Endodermal cell (in vitro differentiated cells): ENCODE data around the gene SUPV3L1. TPM values are rescaled to one million over a fixed set of nuclear protein-coding genes. Genes with fewer than 3 reads are reported as not detected.
A peak's percentile ranks its signal among the peaks of the same experiment; 100 is the strongest.

ENCODE experiments used
- DNase-seq: peaks from one replicate; pipeline ENCODE4 v3.0.0-alpha.2; 2017
- H3K27ac ChIP-seq: 2 replicates; pipeline ENCODE4 v1.5.1; 2013; ENCODE audit warnings: mild to moderate bottlenecking, low read depth, low read length, moderate library complexity
- H3K27me3 ChIP-seq: 2 replicates; pipeline ENCODE4 v1.6.1; 2013; ENCODE audit warnings: mild to moderate bottlenecking, low read length, moderate library complexity; ENCODE audit not compliant: insufficient read depth, control insufficient read depth, poor library complexity, severe bottlenecking
- H3K36me3 ChIP-seq: 2 replicates; pipeline ENCODE4 v1.7.0; 2013; ENCODE audit warnings: mild to moderate bottlenecking, low read length, moderate library complexity; ENCODE audit not compliant: control insufficient read depth, insufficient read depth
- H3K4me1 ChIP-seq: one replicate; pipeline ENCODE4 v1.7.0; 2013; ENCODE audit warnings: low read length; ENCODE audit not compliant: control insufficient read depth, insufficient read depth
- H3K4me3 ChIP-seq: 2 replicates; pipeline ENCODE4 v1.5.1; 2013; ENCODE audit warnings: mild to moderate bottlenecking, low read length, moderate library complexity
- H3K9ac ChIP-seq: 2 replicates; pipeline ENCODE4 v1.6.1; 2013; ENCODE audit warnings: mild to moderate bottlenecking, low read length, moderate library complexity; ENCODE audit not compliant: poor library complexity, severe bottlenecking; ENCODE audit errors: extremely low read depth
- H3K9me3 ChIP-seq: 2 replicates; pipeline ENCODE4 v1.6.1; 2013; ENCODE audit warnings: mild to moderate bottlenecking, low read length, moderate library complexity; ENCODE audit not compliant: control insufficient read depth
- H3K27ac Mint-ChIP-seq: 2 replicates; pipeline ENCODE4 v1.8.0; 2020; ENCODE audit warnings: mixed read lengths
- H3K27me3 Mint-ChIP-seq: 2 replicates; pipeline ENCODE4 v1.8.0; 2021; ENCODE audit warnings: mild to moderate bottlenecking, mixed read lengths; ENCODE audit not compliant: insufficient read depth
- H3K36me3 Mint-ChIP-seq: 2 replicates; pipeline ENCODE4 v1.8.0; 2020; ENCODE audit warnings: low read depth, mixed read lengths
- H3K4me1 Mint-ChIP-seq: 2 replicates; pipeline ENCODE4 v1.8.0; 2020; ENCODE audit warnings: mixed read lengths
- H3K4me3 Mint-ChIP-seq: 2 replicates; pipeline ENCODE4 v1.8.0; 2020; ENCODE audit warnings: mild to moderate bottlenecking, moderate library complexity, mixed read lengths
- H3K9me3 Mint-ChIP-seq: 2 replicates; pipeline ENCODE4 v1.8.0; 2020; ENCODE audit warnings: mild to moderate bottlenecking, mixed read lengths
- WGBS, 2 experiments: methylation state at CpG; one replicate each; pipeline versions ENCODE4 v1.1.5 to v1.1.7; 2013; ENCODE audit warnings: missing lambda C conversion rate in 2 of 2, mixed read lengths in 1 of 2; ENCODE audit not compliant: insufficient coverage in 1 of 2, insufficient read length in 1 of 2; 5-methylcytosine and 5-hydroxymethylcytosine counted together
- total RNA-seq, 2 donors: library from RNA; stranded (reverse); fragmentation: NEBNext Ultra II Directional in 1 of 2; extraction: Animal tissue kit (Norgen Biotek cat#: 25700) in 1 of 2; gene quantifications; 2 replicates in 1 of 2; 3 replicates in 1 of 2; pipeline ENCODE4 v1.2.1, GENCODE V29; 2021
- TF ChIP-seq, protein P1 (sequence below): fragments of 200-600 bp; sonication (generic); conservative IDR thresholded peaks from 2 replicates; pipeline ENCODE4 v1.5.0; 2021; ENCODE audit warnings: antibody characterized with exemption, mild to moderate bottlenecking

SUPV3L1 gene
- total RNA-seq, 2 donors from 2014 or later: 36.3 to 38.6 TPM

DNA sequence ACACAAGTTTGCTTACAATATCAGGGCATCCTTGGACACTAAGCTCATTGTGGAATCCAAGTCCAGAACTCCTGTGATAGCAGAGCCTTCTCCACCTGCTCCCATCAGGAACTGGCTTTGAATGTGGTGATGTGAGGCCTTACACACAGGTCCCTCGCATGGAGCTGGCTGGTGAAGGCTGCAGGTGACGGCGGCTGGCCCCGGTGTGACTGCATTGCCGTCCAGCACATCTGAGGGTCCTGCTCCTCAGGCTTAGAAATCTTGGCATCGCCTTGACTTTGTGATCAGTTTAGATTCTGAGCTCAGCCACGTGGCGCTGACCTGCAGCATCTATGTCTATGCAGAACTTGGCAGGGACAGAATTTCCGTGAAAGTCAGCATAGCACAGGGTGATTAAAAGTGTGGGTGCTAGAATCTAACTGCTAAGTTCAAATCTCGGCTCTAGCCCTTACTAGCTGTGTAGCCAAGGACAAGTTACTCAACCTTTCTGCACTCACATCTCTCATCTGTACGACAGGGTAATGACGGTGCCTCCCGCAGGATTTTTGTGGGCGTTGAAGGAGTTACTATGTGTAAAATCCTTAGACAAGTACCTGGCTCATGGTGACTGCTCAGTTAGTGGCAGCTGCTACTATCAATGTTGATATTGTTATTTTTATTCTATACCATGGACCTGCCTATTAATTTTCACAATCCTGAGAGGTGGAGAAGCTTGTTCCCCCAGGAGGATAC, 66.7 kb downstream of the SUPV3L1 start:
- Mint-ChIP-seq H3K27me3 (no peaks in the 10 kb centered on the region), H3K36me3 (no peaks in the 10 kb centered on the region), H3K4me1 (peaks cover 6% of the 10 kb centered on the region), H3K4me3 (no peak overlapping the region), H3K27ac (no peak overlapping the region), H3K9me3 (peaks cover 2% of the 10 kb centered on the region)
- 84 to 85% methylated on average over 10 to 14 of the region's 14 CpGs for WGBS, 2 experiments
- no peaks in the 10 kb centered on the region for H3K36me3 ChIP-seq
- H3K9me3 ChIP-seq: no peaks in the 10 kb centered on the region
- H3K27me3 ChIP-seq: no peaks in the 10 kb centered on the region
- H3K27ac ChIP-seq: no peak overlapping the region
- H3K9ac ChIP-seq: no peak overlapping the region
- TF ChIP-seq, protein P1, sequence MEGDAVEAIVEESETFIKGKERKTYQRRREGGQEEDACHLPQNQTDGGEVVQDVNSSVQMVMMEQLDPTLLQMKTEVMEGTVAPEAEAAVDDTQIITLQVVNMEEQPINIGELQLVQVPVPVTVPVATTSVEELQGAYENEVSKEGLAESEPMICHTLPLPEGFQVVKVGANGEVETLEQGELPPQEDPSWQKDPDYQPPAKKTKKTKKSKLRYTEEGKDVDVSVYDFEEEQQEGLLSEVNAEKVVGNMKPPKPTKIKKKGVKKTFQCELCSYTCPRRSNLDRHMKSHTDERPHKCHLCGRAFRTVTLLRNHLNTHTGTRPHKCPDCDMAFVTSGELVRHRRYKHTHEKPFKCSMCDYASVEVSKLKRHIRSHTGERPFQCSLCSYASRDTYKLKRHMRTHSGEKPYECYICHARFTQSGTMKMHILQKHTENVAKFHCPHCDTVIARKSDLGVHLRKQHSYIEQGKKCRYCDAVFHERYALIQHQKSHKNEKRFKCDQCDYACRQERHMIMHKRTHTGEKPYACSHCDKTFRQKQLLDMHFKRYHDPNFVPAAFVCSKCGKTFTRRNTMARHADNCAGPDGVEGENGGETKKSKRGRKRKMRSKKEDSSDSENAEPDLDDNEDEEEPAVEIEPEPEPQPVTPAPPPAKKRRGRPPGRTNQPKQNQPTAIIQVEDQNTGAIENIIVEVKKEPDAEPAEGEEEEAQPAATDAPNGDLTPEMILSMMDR: no peak
- DNase-seq: no peak
- H3K4me1 ChIP-seq: no peaks in the 10 kb centered on the region
- no peak overlapping the region for H3K4me3 ChIP-seq

DNA sequence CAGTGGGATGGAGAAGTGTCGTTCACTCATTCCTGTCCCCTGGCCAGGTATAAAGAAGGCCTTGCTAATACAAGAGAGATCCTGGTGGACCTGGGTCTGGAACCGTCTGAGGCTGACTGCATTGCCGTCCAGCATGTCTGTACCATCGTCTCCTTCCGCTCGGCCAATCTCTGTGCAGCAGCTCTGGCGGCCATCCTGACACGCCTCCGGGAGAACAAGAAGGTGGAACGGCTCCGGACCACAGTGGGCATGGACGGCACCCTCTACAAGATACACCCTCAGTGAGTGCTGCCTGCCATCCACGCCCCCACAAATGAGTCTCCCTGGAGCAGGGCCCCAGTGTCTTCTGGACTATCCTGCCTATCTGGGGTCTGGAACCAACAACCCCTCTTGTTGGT, 67.3 kb downstream of the SUPV3L1 start:
- Histone ChIP-seq H3K27ac (no peak overlapping the region), H3K9me3 (no peaks in the 10 kb centered on the region), H3K36me3 (no peaks in the 10 kb centered on the region), H3K9ac (no peak overlapping the region), H3K4me1 (no peaks in the 10 kb centered on the region), H3K4me3 (no peak overlapping the region), H3K27me3 (no peaks in the 10 kb centered on the region)
- 94% methylated on average over 11 to 13 of the region's 13 CpGs for WGBS, 2 experiments
- TF ChIP-seq, protein P1: no peak
- H3K9me3 Mint-ChIP-seq: peaks cover 2% of the 10 kb centered on the region
- peaks cover 6% of the 10 kb centered on the region for H3K4me1 Mint-ChIP-seq
- DNase-seq: no peak
- H3K4me3 Mint-ChIP-seq: no peak overlapping the region
- H3K36me3 Mint-ChIP-seq: no peaks in the 10 kb centered on the region
- H3K27ac Mint-ChIP-seq: no peak overlapping the region
- no peaks in the 10 kb centered on the region for H3K27me3 Mint-ChIP-seq

DNA sequence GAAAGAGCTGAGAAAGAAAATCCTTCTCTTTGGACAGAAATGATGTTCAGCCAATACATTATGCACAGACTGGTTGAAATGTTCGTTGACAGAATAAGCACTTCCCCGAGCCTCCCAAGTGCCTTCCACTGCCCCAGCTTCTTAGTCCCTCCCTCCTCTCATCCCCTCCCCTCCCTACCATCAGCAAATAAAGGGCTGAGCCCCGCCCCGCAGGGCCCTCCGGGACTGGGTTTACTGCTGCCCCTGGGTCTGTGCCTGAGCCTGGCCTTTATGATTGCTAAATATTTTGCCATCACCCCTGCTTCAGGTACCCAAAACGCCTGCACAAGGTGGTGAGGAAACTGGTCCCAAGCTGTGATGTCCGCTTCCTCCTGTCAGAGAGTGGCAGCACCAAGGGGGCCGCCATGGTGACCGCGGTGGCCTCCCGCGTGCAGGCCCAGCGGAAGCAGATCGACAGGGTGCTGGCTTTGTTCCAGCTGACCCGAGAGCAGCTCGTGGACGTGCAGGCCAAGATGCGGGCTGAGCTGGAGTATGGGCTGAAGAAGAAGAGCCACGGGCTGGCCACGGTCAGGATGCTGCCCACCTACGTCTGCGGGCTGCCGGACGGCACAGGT, 68.2 kb downstream of the SUPV3L1 start:
- Mint-ChIP-seq H3K36me3 (no peaks in the 10 kb centered on the region), H3K4me3 (no peak overlapping the region), H3K27me3 (no peaks in the 10 kb centered on the region), H3K27ac (no peak overlapping the region), H3K4me1 (no peaks in the 10 kb centered on the region), H3K9me3 (peaks cover 2% of the 10 kb centered on the region)
- no peak overlapping the region for H3K4me3 ChIP-seq
- H3K36me3 ChIP-seq: no peaks in the 10 kb centered on the region
- no peak overlapping the region for H3K27ac ChIP-seq
- no peaks in the 10 kb centered on the region for H3K27me3 ChIP-seq
- H3K9ac ChIP-seq: no peak overlapping the region
- no peaks in the 10 kb centered on the region for H3K4me1 ChIP-seq
- no peaks in the 10 kb centered on the region for H3K9me3 ChIP-seq
- TF ChIP-seq, protein P1: no peak
- 92 to 93% methylated on average over 17 to 24 of the region's 24 CpGs for WGBS, 2 experiments
- peak; percentile 36 for DNase-seq
